Activated T-cell treated with anti-CD3 and anti-CD28 coated beads, Interleukin-2, amount 50 U/mL, for 72 hours (primary cell): ENCODE results near the gene NKIRAS1. TPM values are rescaled to one million over a fixed set of nuclear protein-coding genes. Genes with fewer than 3 reads are reported as not detected.
A peak's percentile ranks its signal among the peaks of the same experiment; 100 is the strongest.
"Not testable (repeated sequence)": the region's sequence is repeated elsewhere in the genome, so short reads cannot be mapped to it uniquely, and the experiment has no call there.

Experiments used
- ATAC-seq, 2 donors: fragments of 150-1000 bp; cut with Tn5 transposase; replicated peaks in 1 of 2; 2 replicates each; pipeline ENCODE4 v1.10.0; 2021; ENCODE audit warnings: moderate library complexity in 2 of 2, mild to moderate bottlenecking in 1 of 2
- DNase-seq, 2 donors: peaks; one replicate each; pipeline ENCODE4 v3.0.0; 2021 to 2022; ENCODE audit warnings: mixed read lengths in 1 of 2
- H3K27ac Mint-ChIP-seq: one replicate; pipeline ENCODE4 v1.8.0; 2022; ENCODE audit warnings: mild to moderate bottlenecking, moderate library complexity, mixed read lengths
- H3K27me3 Mint-ChIP-seq: one replicate; pipeline ENCODE4 v1.8.0; 2022; ENCODE audit warnings: low read depth, mixed read lengths
- H3K36me3 Mint-ChIP-seq, 2 donors: one replicate each; pipeline ENCODE4 v1.8.0; 2022; ENCODE audit warnings: mixed read lengths in 2 of 2, mild to moderate bottlenecking in 1 of 2; ENCODE audit not compliant: insufficient read depth in 2 of 2
- H3K4me1 Mint-ChIP-seq: one replicate; pipeline ENCODE4 v1.8.0; 2022; ENCODE audit warnings: low read depth, mixed read lengths
- H3K4me3 Mint-ChIP-seq, 2 donors: one replicate each; pipeline ENCODE4 v1.8.0; 2022; ENCODE audit warnings: mild to moderate bottlenecking in 2 of 2, mixed read lengths in 2 of 2, moderate library complexity in 2 of 2
- H3K9me3 Mint-ChIP-seq, 2 donors: one replicate each; pipeline ENCODE4 v1.8.0; 2022; ENCODE audit warnings: mixed read lengths in 2 of 2
- total RNA-seq, 2 donors: library from RNA; stranded (reverse); gene quantifications; one replicate each; pipeline ENCODE4 v1.2.3, GENCODE V29; 2022

Gene NKIRAS1
- total RNA-seq, 2 donors from 2014 or later: 2.5 to 3.6 TPM

- ATAC-seq: no peak
- no peak overlapping the region for H3K4me3 Mint-ChIP-seq
- H3K27ac Mint-ChIP-seq: no peak overlapping the region
- no peaks in the 10 kb centered on the region for H3K36me3 Mint-ChIP-seq
- no peaks in the 10 kb centered on the region for H3K27me3 Mint-ChIP-seq
- no peaks in the 10 kb centered on the region for H3K9me3 Mint-ChIP-seq
- no peak for DNase-seq
- H3K4me1 Mint-ChIP-seq: peaks cover 18% of the 10 kb centered on the region
Observed at GRCh38 chr3:23869977-23870662, 46.7 kb downstream of the NKIRAS1 start.

GRCh38 chr3:23867838-23868237 lies 49.0 kb downstream of the NKIRAS1 start:
- no peak overlapping the region for H3K4me3 Mint-ChIP-seq
- no peak overlapping the region for H3K27ac Mint-ChIP-seq
- H3K9me3 Mint-ChIP-seq: no peaks in the 10 kb centered on the region
- no peak for ATAC-seq
- DNase-seq: no peak
- H3K36me3 Mint-ChIP-seq: peaks cover 0 to 1% of the 10 kb centered on the region in 2 donors
- H3K4me1 Mint-ChIP-seq: peaks cover 23% of the 10 kb centered on the region
- H3K27me3 Mint-ChIP-seq: no peaks in the 10 kb centered on the region

- Mint-ChIP-seq H3K4me3 (no peak overlapping the region), H3K4me1 (peaks cover 27% of the 10 kb centered on the region), H3K27ac (no peak overlapping the region), H3K9me3 (no peaks in the 10 kb centered on the region), H3K27me3 (no peaks in the 10 kb centered on the region), H3K36me3 (peaks cover 0 to 1% of the 10 kb centered on the region in 2 donors)
- ATAC-seq: no peak
- no peak for DNase-seq
Observed at GRCh38 chr3:23867400-23867799, 49.4 kb downstream of the NKIRAS1 start.

- Mint-ChIP-seq H3K9me3 (no peaks in the 10 kb centered on the region), H3K27me3 (no peaks in the 10 kb centered on the region), H3K27ac (no peak overlapping the region), H3K4me3 (no peak overlapping the region), H3K36me3 (peaks cover 0 to 1% of the 10 kb centered on the region in 2 donors), H3K4me1 (peaks cover 27% of the 10 kb centered on the region)
- ATAC-seq: no peak
- DNase-seq: no peak
Observed at GRCh38 chr3:23865595-23866396, 51.0 kb downstream of the NKIRAS1 start.

GRCh38 chr3:23864931-23865330 lies 51.9 kb downstream of the NKIRAS1 start:
- DNase-seq (no peak), ATAC-seq (no peak)
- H3K9me3 Mint-ChIP-seq: no peaks in the 10 kb centered on the region
- peaks cover 31% of the 10 kb centered on the region for H3K4me1 Mint-ChIP-seq
- H3K27me3 Mint-ChIP-seq: no peaks in the 10 kb centered on the region
- H3K36me3 Mint-ChIP-seq: peaks cover 0 to 1% of the 10 kb centered on the region in 2 donors
- H3K4me3 Mint-ChIP-seq: no peak overlapping the region
- no peak overlapping the region for H3K27ac Mint-ChIP-seq

GRCh38 chr3:23863060-23863459 lies 53.7 kb downstream of the NKIRAS1 start:
- Mint-ChIP-seq H3K27ac (peak overlapping the region; percentile 13), H3K27me3 (no peaks in the 10 kb centered on the region), H3K36me3 (peaks cover 0 to 1% of the 10 kb centered on the region in 2 donors), H3K9me3 (no peaks in the 10 kb centered on the region), H3K4me3 (no peak overlapping the region), H3K4me1 (peaks cover 32% of the 10 kb centered on the region)
- no peak for ATAC-seq
- no peak for DNase-seq

GRCh38 chr3:23861689-23862088 lies 55.1 kb downstream of the NKIRAS1 start:
- no peaks in the 10 kb centered on the region for H3K9me3 Mint-ChIP-seq
- DNase-seq: no peak
- H3K4me1 Mint-ChIP-seq: peaks cover 46% of the 10 kb centered on the region
- no peak overlapping the region for H3K4me3 Mint-ChIP-seq
- no peaks in the 10 kb centered on the region for H3K27me3 Mint-ChIP-seq
- H3K36me3 Mint-ChIP-seq: peaks cover 0 to 1% of the 10 kb centered on the region in 2 donors
- H3K27ac Mint-ChIP-seq: no peak overlapping the region
- ATAC-seq: no peak

GRCh38 chr3:23859839-23860382 lies 56.9 kb downstream of the NKIRAS1 start:
- no peak overlapping the region for H3K27ac Mint-ChIP-seq
- DNase-seq: no peak
- no peaks in the 10 kb centered on the region for H3K9me3 Mint-ChIP-seq
- no peaks in the 10 kb centered on the region for H3K27me3 Mint-ChIP-seq
- H3K4me1 Mint-ChIP-seq: peaks cover 48% of the 10 kb centered on the region
- no peak for ATAC-seq
- H3K4me3 Mint-ChIP-seq: no peak overlapping the region
- H3K36me3 Mint-ChIP-seq: peaks cover 0 to 1% of the 10 kb centered on the region in 2 donors

- H3K27ac Mint-ChIP-seq: no peak overlapping the region
- no peaks in the 10 kb centered on the region for H3K9me3 Mint-ChIP-seq
- DNase-seq (no peak), ATAC-seq (no peak)
- H3K4me3 Mint-ChIP-seq: no peak overlapping the region
- peaks cover 48% of the 10 kb centered on the region for H3K4me1 Mint-ChIP-seq
- H3K27me3 Mint-ChIP-seq: no peaks in the 10 kb centered on the region
- H3K36me3 Mint-ChIP-seq: peaks cover 0 to 1% of the 10 kb centered on the region in 2 donors
Observed at GRCh38 chr3:23859012-23859743, 57.6 kb downstream of the NKIRAS1 start.

GRCh38 chr3:23856286-23856685 lies 60.5 kb downstream of the NKIRAS1 start:
- DNase-seq (no peak), ATAC-seq (no peak)
- Mint-ChIP-seq H3K36me3 (peaks cover 9% of the 10 kb centered on the region in 2 donors), H3K27me3 (no peaks in the 10 kb centered on the region), H3K9me3 (peaks cover 2 to 3% of the 10 kb centered on the region in 2 donors), H3K4me1 (peaks cover 38% of the 10 kb centered on the region), H3K27ac (no peak overlapping the region), H3K4me3 (no peak overlapping the region)

GRCh38 chr3:23849462-23849861 lies 67.3 kb downstream of the NKIRAS1 start:
- H3K36me3 Mint-ChIP-seq: peaks cover 9 to 11% of the 10 kb centered on the region in 2 donors

GRCh38 chr3:23845326-23846216 lies 71.2 kb downstream of the NKIRAS1 start:
- no peak for ATAC-seq
- no peaks in the 10 kb centered on the region for H3K27me3 Mint-ChIP-seq

More at GRCh38 chr3:23849462-23849861, 67.3 kb downstream of the NKIRAS1 start:
- not testable (repeated sequence) for H3K4me1 Mint-ChIP-seq, H3K4me3 Mint-ChIP-seq, DNase-seq, H3K9me3 Mint-ChIP-seq, H3K27me3 Mint-ChIP-seq, ATAC-seq, H3K27ac Mint-ChIP-seq

More at GRCh38 chr3:23845326-23846216, 71.2 kb downstream of the NKIRAS1 start:
- H3K4me3 Mint-ChIP-seq: no peak overlapping the region
- no peak overlapping the region for H3K27ac Mint-ChIP-seq
- no peak for DNase-seq
- peaks cover 1 to 3% of the 10 kb centered on the region in 2 donors for H3K9me3 Mint-ChIP-seq
- H3K4me1 Mint-ChIP-seq: peaks cover 23% of the 10 kb centered on the region
- peaks cover 0 to 2% of the 10 kb centered on the region in 2 donors for H3K36me3 Mint-ChIP-seq
